NCI-H526 (cell line): ENCODE data around the gene RNU6-1.

ENCODE experiments used
- DNase-seq, 2 experiments: peaks; one replicate each; lab custom pipeline; 2025; lab: John Stamatoyannopoulos, UW

RNU6-1 gene

GRCh38 chr15:67833710-67834511, 5.9 kb downstream of the RNU6-1 start:
- DNase-seq: no peak

GRCh38 chr15:67832897-67833709, 6.7 kb downstream of the RNU6-1 start:
- no peak for DNase-seq

GRCh38 chr15:67832031-67832551, 7.8 kb downstream of the RNU6-1 start:
- DNase-seq: peak in 1 of 2 experiments; percentile 67

GRCh38 chr15:67831363-67831762, 8.5 kb downstream of the RNU6-1 start:
- DNase-seq: no peak

- no peak for DNase-seq
These were observed 10.0 kb downstream of the RNU6-1 start for GRCh38 chr15:67829647-67830504.

GRCh38 chr15:67828969-67829646, 10.7 kb downstream of the RNU6-1 start:
- DNase-seq: no peak

- DNase-seq: no peak
These were observed 11.4 kb downstream of the RNU6-1 start for GRCh38 chr15:67828278-67828968.

GRCh38 chr15:67827562-67828277, 12.1 kb downstream of the RNU6-1 start:
- DNase-seq: no peak

- no peak for DNase-seq
These were observed 12.9 kb downstream of the RNU6-1 start for GRCh38 chr15:67826717-67827561.

GRCh38 chr15:67825881-67826716, 13.7 kb downstream of the RNU6-1 start:
- DNase-seq: no peak

- DNase-seq: peak in 1 of 2 experiments; percentile 53
These were observed 14.6 kb downstream of the RNU6-1 start, which contains the start of gene SKOR1 for GRCh38 chr15:67824976-67825880. Gene SKOR1 (plus strand): TSS chr15:67825509. CDS start chr15:67825603, 94 bp downstream.

- DNase-seq: peak in 1 of 2 experiments; percentile 53
These were observed 15.5 kb downstream of the RNU6-1 start for GRCh38 chr15:67824197-67824968.

- DNase-seq: peak in 1 of 2 experiments; percentile 78
These were observed 16.3 kb downstream of the RNU6-1 start for GRCh38 chr15:67823314-67824196.

- peak in 1 of 2 experiments; percentile 83 for DNase-seq
These were observed 17.1 kb downstream of the RNU6-1 start for GRCh38 chr15:67822537-67823313.
